Measurements from ENCODE around the gene PPFIA3. TPM values are rescaled to one million over a fixed set of nuclear protein-coding genes. Genes with fewer than 3 reads are reported as not detected.
"Not testable (repeated sequence)": the region's sequence is repeated elsewhere in the genome, so short reads cannot be mapped to it uniquely, and the experiment has no call there.

Gene PPFIA3
- total RNA-seq, 1 experiment from 2014 or later: 6.7 TPM

DNA sequence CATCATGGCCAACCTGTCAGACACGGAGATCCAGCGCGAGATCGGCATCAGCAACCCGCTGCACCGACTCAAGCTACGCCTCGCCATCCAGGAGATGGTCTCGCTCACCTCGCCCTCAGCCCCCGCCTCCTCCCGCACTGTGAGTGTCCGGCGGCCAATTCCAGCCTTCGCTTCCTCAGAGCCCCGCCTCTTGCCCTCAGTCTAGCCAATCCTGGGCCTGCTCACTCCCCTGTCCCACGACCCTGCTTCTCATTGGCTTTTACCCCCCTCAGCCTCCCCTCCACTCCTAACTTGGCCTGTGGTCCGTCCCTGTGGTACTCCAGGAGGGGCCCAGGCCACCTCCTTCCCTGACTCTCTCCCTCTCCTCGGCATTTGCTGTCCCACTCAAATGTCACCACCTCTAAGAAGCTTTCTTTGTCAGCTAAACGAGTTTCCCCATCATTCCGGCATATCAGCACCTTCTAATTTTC, 23.6 kb downstream of the PPFIA3 start:
- Mint-ChIP-seq H3K9me3 (ENCODE audit: unreplicated experiment) (no peaks in the 10 kb centered on the region), H3K36me3 (ENCODE audit: insufficient read depth, unreplicated experiment) (peaks cover 6% of the 10 kb centered on the region), H3K27me3 (ENCODE audit: insufficient read depth, unreplicated experiment) (no peaks in the 10 kb centered on the region), H3K4me3 (ENCODE audit: unreplicated experiment) (peak overlapping the region; percentile 85), H3K27ac (ENCODE audit: low read depth, unreplicated experiment) (peak overlapping the region; percentile 53), H3K4me1 (ENCODE audit: insufficient read depth, unreplicated experiment) (peaks cover 19% of the 10 kb centered on the region)
- ChIA-PET CTCF (interaction anchor here (0.7 to 0.9 kb wide), 4 partner anchors 13 to 62 kb away, joined by 3 to 5 read pairs (median 3); no protein-coding TSS in a partner anchor), POLR2A (interaction anchor here (0.5 to 1.5 kb wide), 6 partner anchors 14 to 154 kb away, joined by 3 to 11 read pairs (median 4); partner anchors contain the start of genes GYS1 and RUVBL2)
- intact Hi-C loops (cut with micrococcal nuclease): no loop called here
- BruUV-seq (replicated peaks): no TSS peak
- TF ChIP-seq, protein P1, sequence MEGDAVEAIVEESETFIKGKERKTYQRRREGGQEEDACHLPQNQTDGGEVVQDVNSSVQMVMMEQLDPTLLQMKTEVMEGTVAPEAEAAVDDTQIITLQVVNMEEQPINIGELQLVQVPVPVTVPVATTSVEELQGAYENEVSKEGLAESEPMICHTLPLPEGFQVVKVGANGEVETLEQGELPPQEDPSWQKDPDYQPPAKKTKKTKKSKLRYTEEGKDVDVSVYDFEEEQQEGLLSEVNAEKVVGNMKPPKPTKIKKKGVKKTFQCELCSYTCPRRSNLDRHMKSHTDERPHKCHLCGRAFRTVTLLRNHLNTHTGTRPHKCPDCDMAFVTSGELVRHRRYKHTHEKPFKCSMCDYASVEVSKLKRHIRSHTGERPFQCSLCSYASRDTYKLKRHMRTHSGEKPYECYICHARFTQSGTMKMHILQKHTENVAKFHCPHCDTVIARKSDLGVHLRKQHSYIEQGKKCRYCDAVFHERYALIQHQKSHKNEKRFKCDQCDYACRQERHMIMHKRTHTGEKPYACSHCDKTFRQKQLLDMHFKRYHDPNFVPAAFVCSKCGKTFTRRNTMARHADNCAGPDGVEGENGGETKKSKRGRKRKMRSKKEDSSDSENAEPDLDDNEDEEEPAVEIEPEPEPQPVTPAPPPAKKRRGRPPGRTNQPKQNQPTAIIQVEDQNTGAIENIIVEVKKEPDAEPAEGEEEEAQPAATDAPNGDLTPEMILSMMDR (IDR thresholded peaks at IDR 0.05; ENCODE audit: unreplicated experiment): no peak
- DNase-seq (ENCODE audit: unreplicated experiment): peak; percentile 96

DNA sequence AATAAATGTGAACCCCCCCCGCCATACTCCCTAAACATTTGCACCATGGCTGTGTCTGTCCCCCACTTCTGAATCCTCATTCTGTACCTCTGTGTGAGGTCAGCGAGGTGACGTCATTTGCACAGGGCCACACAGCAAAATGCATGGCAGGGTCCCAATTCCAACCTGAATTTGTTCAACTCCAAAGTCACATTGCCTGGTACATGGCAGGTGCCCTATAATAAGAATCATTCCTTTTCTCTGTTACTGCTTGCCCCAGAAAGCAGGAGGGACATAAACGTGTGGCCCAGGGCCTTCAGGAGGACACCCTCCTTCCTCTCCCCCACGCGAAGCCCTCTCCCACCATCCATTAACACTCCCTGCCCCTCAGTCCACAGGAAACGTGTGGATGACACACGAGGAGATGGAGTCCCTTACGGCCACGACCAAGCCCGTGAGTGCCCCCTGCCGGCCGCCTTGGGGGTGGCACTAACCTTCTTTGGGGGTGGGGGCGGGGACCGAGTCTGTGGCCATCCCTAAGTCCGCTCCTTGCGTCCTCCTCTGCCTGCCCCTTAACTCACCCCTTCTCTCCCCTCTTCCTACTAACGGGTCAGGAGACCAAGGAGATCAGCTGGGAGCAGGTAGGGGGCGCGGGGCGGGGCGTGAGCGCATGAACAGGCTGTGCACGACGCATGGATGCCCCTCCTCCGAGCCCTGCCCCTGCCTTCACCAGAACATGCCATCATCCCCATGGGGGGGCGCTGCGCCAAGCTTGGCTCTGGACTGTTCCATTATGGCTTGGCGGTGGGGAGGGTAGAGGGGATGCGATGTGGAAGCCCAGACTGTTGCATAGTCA, 26.4 kb downstream of the PPFIA3 start:
- POLR2A ChIA-PET: no interaction called here
- no TSS peak for BruUV-seq (replicated peaks)
- peaks cover 25% of the 10 kb centered on the region for H3K4me1 Mint-ChIP-seq (ENCODE audit: insufficient read depth, unreplicated experiment)
- DNase-seq (ENCODE audit: unreplicated experiment): peak; percentile 75
- H3K9me3 Mint-ChIP-seq (ENCODE audit: unreplicated experiment): no peaks in the 10 kb centered on the region
- CTCF ChIA-PET: interaction anchor here (0.5 to 3.6 kb wide), 20 partner anchors 9 to 525 kb away, joined by 3 to 29 read pairs (median 4); partner anchors contain the start of gene LIN7B
- peaks cover 6% of the 10 kb centered on the region for H3K36me3 Mint-ChIP-seq (ENCODE audit: insufficient read depth, unreplicated experiment)
- no peak overlapping the region for H3K27ac Mint-ChIP-seq (ENCODE audit: low read depth, unreplicated experiment)
- peak overlapping the region; percentile 0 for H3K4me3 Mint-ChIP-seq (ENCODE audit: unreplicated experiment)
- TF ChIP-seq, protein P1 (IDR thresholded peaks at IDR 0.05; ENCODE audit: unreplicated experiment): peak; percentile 93
- no peaks in the 10 kb centered on the region for H3K27me3 Mint-ChIP-seq (ENCODE audit: insufficient read depth, unreplicated experiment)
- intact Hi-C loops (cut with micrococcal nuclease): loop anchor here (1.0 to 5.0 kb wide), 2 partner anchors 33 to 47 kb away; partner anchors contain the start of gene LIN7B

DNA sequence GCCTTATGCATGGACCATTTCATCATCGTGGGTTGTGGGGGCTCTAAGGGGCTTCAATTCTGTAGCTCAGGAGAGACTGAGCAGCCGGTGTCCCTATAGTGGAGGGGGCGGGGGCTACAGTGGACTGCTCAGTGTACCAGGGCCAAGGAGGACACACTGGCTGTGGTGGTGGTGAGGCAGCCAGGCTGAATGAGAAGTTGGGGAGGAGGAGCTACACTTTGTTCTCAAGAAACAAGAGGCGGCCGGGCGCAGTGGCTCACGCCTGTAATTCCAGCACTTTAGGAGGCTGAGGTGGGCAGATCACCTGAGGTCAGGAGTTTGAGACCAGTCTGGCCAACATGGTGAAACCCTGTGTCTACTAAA, 27.0 kb downstream of the PPFIA3 start:
- not testable (repeated sequence) for DNase-seq (ENCODE audit: unreplicated experiment); H3K27ac Mint-ChIP-seq (ENCODE audit: low read depth, unreplicated experiment); H3K36me3 Mint-ChIP-seq (ENCODE audit: insufficient read depth, unreplicated experiment); BruUV-seq (replicated peaks); H3K27me3 Mint-ChIP-seq (ENCODE audit: insufficient read depth, unreplicated experiment); H3K9me3 Mint-ChIP-seq (ENCODE audit: unreplicated experiment)
- ChIA-PET POLR2A (interaction anchor here (0.9 kb wide), 1 partner anchor 53 kb away, joined by 4 read pairs; no protein-coding TSS in a partner anchor), CTCF (interaction anchor here (0.5 to 3.6 kb wide), 19 partner anchors 8 to 525 kb away, joined by 3 to 29 read pairs (median 5); partner anchors contain the start of gene LIN7B)
- H3K4me1 Mint-ChIP-seq (ENCODE audit: insufficient read depth, unreplicated experiment): peaks cover 25% of the 10 kb centered on the region
- H3K4me3 Mint-ChIP-seq (ENCODE audit: unreplicated experiment): peak overlapping the region; percentile 0
- intact Hi-C loops (cut with micrococcal nuclease): loop anchor here (5.0 kb wide), 1 partner anchor 34 kb away; the partner anchor contains the start of gene LIN7B

DNA sequence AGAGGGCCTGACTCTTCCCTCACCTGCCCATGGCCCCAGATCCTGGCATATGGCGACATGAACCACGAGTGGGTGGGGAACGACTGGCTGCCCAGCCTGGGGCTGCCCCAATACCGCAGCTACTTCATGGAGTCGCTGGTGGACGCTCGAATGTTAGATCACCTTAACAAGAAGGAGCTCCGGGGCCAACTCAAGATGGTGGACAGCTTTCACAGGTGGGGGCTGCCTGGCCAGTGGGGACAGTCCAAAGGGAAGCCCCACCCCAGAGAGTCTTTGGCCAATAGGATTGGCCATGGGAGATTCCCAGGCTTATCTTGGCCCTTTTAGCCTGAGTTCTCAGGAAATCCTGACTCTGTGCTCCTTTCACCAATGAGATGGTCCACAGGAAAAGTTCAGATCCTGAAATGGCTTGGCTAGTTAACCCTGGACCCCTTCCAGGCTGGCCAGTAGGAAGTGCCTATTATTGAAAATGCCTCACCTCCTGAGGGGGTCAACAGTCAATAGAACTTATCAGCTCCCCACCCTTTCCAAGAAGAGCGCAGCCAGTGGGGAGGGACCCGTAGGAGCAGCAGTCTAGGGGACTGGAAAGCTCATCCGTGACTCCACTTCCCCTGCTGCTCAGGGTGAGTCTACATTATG, 28.8 kb downstream of the PPFIA3 start:
- Mint-ChIP-seq H3K9me3 (ENCODE audit: unreplicated experiment) (no peaks in the 10 kb centered on the region), H3K36me3 (ENCODE audit: insufficient read depth, unreplicated experiment) (no peaks in the 10 kb centered on the region), H3K27me3 (ENCODE audit: insufficient read depth, unreplicated experiment) (no peaks in the 10 kb centered on the region), H3K4me3 (ENCODE audit: unreplicated experiment) (peak overlapping the region; percentile 82), H3K27ac (ENCODE audit: low read depth, unreplicated experiment) (no peak overlapping the region), H3K4me1 (ENCODE audit: insufficient read depth, unreplicated experiment) (peaks cover 18% of the 10 kb centered on the region)
- ChIA-PET POLR2A (interaction anchor here (1.2 to 4.3 kb wide), 4 partner anchors 20 to 50 kb away, joined by 5 to 19 read pairs (median 7); partner anchors contain the start of genes LIN7B and PPFIA3), CTCF (interaction anchor here (0.8 to 3.6 kb wide), 6 partner anchors 21 to 77 kb away, joined by 3 to 29 read pairs (median 4); no protein-coding TSS in a partner anchor)
- no TSS peak for BruUV-seq (replicated peaks)
- no peak for DNase-seq (ENCODE audit: unreplicated experiment)
- intact Hi-C loops (cut with micrococcal nuclease): loop anchor here (5.0 kb wide), 1 partner anchor 36 kb away; the partner anchor contains the start of gene LIN7B
- TF ChIP-seq, protein P1 (IDR thresholded peaks at IDR 0.05; ENCODE audit: unreplicated experiment): no peak
